ENCODE results near the gene FSHR. TPM values are rescaled to one million over a fixed set of nuclear protein-coding genes. Genes with fewer than 3 reads are reported as not detected.

FSHR gene
- polyA plus RNA-seq, 1 donor (not counting 4 experiments of a cell fraction or from before 2014, with no cell fraction given): not detected

- TF ChIP-seq CTCF (optimal IDR thresholded peaks at IDR 0.05 in 1 of 3, IDR thresholded peaks at IDR 0.05 in 1 of 3, conservative IDR thresholded peaks at IDR 0.05 in 1 of 3; ENCODE audit: extremely low read depth in 1 of 3, insufficient read depth in 2 of 3, low read length in 3 of 3) (no peak), EZH2 (IDR thresholded peaks at IDR 0.05; ENCODE audit: low read length) (no peak)
- DNase-seq (ENCODE audit: low read depth, low spot score) (no peak), FAIRE-seq (no peak)
- Histone ChIP-seq H2AFZ (ENCODE audit: control insufficient read depth, low read length) (no peak overlapping the region), H4K20me1 (ENCODE audit: control insufficient read depth, extremely low read depth, insufficient read depth, low read length) (no peaks in the 10 kb centered on the region), H3K36me3 (ENCODE audit: control insufficient read depth in 2 of 2, extremely low read depth in 1 of 2, insufficient read depth in 2 of 2, low read length in 2 of 2) (no peaks in the 10 kb centered on the region), H3K4me3 (ENCODE audit: control insufficient read depth in 2 of 3, extremely low read depth in 1 of 3, insufficient read depth in 2 of 3, low read depth in 1 of 3, low read length in 3 of 3) (no peak overlapping the region), H3K9me3 (ENCODE audit: control insufficient read depth, low read depth, low read length) (no peaks in the 10 kb centered on the region), H3K9ac (ENCODE audit: control insufficient read depth, extremely low read depth, insufficient read depth, low read length) (no peak overlapping the region), H3K4me1 (ENCODE audit: control insufficient read depth, extremely low read depth, insufficient read depth, low read length) (no peaks in the 10 kb centered on the region), H3K4me2 (ENCODE audit: control insufficient read depth, extremely low read depth, insufficient read depth, low read depth, low read length) (no peak overlapping the region), H3K9me1 (ENCODE audit: control insufficient read depth, extremely low read depth, insufficient read depth, low read length) (no peaks in the 10 kb centered on the region), H3K27ac (ENCODE audit: control insufficient read depth, insufficient read depth, low read length) (no peak overlapping the region), H3K79me2 (ENCODE audit: control insufficient read depth, insufficient read depth, low read length) (no peaks in the 10 kb centered on the region), H3K27me3 (ENCODE audit: control insufficient read depth, extremely low read depth, insufficient read depth, low read length) (no peaks in the 10 kb centered on the region)
- dilution Hi-C loops (cut with MboI; ENCODE audit: extremely low pct_ligation_motif_present, low sequenced_read_pairs): no loop called here
Observed at GRCh38 chr2:49186050-49186648, 31.8 kb upstream of the FSHR start.

GRCh38 chr2:49178656-49179055, 24.3 kb upstream of the FSHR start:
- Histone ChIP-seq H3K9me3 (ENCODE audit: control insufficient read depth, low read depth, low read length) (no peaks in the 10 kb centered on the region), H2AFZ (ENCODE audit: control insufficient read depth, low read length) (no peak overlapping the region), H3K27ac (ENCODE audit: control insufficient read depth, insufficient read depth, low read length) (no peak overlapping the region), H3K4me3 (ENCODE audit: control insufficient read depth in 2 of 3, extremely low read depth in 1 of 3, insufficient read depth in 2 of 3, low read depth in 1 of 3, low read length in 3 of 3) (no peak overlapping the region), H3K9me1 (ENCODE audit: control insufficient read depth, extremely low read depth, insufficient read depth, low read length) (no peaks in the 10 kb centered on the region), H3K4me1 (ENCODE audit: control insufficient read depth, extremely low read depth, insufficient read depth, low read length) (no peaks in the 10 kb centered on the region), H3K4me2 (ENCODE audit: control insufficient read depth, extremely low read depth, insufficient read depth, low read depth, low read length) (no peak overlapping the region), H3K27me3 (ENCODE audit: control insufficient read depth, extremely low read depth, insufficient read depth, low read length) (no peaks in the 10 kb centered on the region), H3K36me3 (ENCODE audit: control insufficient read depth in 2 of 2, extremely low read depth in 1 of 2, insufficient read depth in 2 of 2, low read length in 2 of 2) (no peaks in the 10 kb centered on the region), H3K9ac (ENCODE audit: control insufficient read depth, extremely low read depth, insufficient read depth, low read length) (no peak overlapping the region), H3K79me2 (ENCODE audit: control insufficient read depth, insufficient read depth, low read length) (no peaks in the 10 kb centered on the region), H4K20me1 (ENCODE audit: control insufficient read depth, extremely low read depth, insufficient read depth, low read length) (no peaks in the 10 kb centered on the region)
- DNase-seq (ENCODE audit: low read depth, low spot score) (no peak), FAIRE-seq (no peak)
- no peak for TF ChIP-seq EZH2 (IDR thresholded peaks at IDR 0.05; ENCODE audit: low read length)
- no peak for TF ChIP-seq CTCF (optimal IDR thresholded peaks at IDR 0.05 in 1 of 3, IDR thresholded peaks at IDR 0.05 in 1 of 3, conservative IDR thresholded peaks at IDR 0.05 in 1 of 3; ENCODE audit: extremely low read depth in 1 of 3, insufficient read depth in 2 of 3, low read length in 3 of 3)
- dilution Hi-C loops (cut with MboI; ENCODE audit: extremely low pct_ligation_motif_present, low sequenced_read_pairs): no loop called here
